Glomerular visceral epithelial cell (primary cell): ENCODE results near the gene NF2.
A peak's percentile ranks its signal among the peaks of the same experiment; 100 is the strongest.

ENCODE experiments used
- DNase-seq: peaks from one replicate; pipeline ENCODE4 v3.0.0-alpha.2; 2016; ENCODE audit errors: extremely low spot score

Gene NF2

GRCh38 chr22:29701155-29701999 is 97.9 kb downstream of the NF2 start:
- DNase-seq: peak; percentile 61

- peak; percentile 18 for DNase-seq
Observed at GRCh38 chr22:29702000-29702930, 98.8 kb downstream of the NF2 start.

DNA sequence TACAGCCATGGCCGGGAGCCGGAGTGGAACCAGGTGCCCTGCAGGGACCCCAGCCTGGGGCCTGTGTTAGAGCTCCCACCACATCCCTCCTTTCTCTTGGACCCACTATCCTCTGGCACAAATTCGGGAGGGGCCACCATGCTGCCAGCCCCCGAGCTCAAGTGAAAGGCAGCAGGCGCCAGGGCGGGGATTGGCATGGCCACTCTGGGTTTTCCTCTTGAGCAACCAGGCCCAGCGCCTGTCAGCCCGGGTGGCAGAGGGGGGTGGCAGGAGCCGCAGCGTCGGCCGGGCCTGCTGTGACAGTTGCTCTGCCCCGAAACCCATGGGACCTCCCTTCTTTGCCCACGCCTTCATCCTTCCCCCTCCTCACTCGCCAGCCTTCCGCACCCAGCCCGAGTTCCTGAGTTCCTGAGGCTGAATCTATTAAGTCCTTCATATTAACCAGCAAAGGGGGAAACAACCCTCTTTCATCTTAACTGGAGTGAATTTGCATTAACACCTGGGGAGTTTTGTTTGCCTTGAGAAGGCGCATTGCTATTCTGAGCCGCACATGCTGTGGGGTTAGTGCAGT is 99.6 kb downstream of the NF2 start:
- DNase-seq: no peak

- no peak for DNase-seq
Observed at GRCh38 chr22:29703569-29704195, 100.2 kb downstream of the NF2 start.

GRCh38 chr22:29704528-29705285 is 101.3 kb downstream of the NF2 start:
- peak; percentile 46 for DNase-seq

DNA sequence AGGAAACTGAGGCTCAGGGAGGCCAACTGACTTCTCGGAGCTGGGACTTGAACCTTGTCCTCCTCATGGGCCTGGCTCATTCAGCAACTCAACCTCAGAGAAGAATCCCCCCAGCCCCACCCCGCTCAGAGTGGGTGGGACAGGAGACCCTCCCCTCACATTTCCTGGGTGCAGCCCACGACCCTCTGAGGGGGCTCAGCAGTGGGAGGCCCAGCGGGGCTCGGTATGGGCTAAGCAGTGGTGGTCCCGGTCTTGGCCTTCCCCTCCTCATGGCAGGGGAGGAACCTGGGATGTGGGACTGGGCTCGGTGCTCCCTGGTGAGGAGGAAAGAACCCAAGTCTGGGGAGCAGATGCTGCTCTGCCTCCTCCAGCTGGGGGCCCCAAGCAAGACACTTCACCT is 102.2 kb downstream of the NF2 start:
- DNase-seq: no peak

GRCh38 chr22:29706486-29706885 is 103.1 kb downstream of the NF2 start:
- DNase-seq: no peak

GRCh38 chr22:29707010-29707409 is 103.6 kb downstream of the NF2 start:
- DNase-seq: no peak

- no peak for DNase-seq
Observed at GRCh38 chr22:29707471-29707870, 104.0 kb downstream of the NF2 start.

DNA sequence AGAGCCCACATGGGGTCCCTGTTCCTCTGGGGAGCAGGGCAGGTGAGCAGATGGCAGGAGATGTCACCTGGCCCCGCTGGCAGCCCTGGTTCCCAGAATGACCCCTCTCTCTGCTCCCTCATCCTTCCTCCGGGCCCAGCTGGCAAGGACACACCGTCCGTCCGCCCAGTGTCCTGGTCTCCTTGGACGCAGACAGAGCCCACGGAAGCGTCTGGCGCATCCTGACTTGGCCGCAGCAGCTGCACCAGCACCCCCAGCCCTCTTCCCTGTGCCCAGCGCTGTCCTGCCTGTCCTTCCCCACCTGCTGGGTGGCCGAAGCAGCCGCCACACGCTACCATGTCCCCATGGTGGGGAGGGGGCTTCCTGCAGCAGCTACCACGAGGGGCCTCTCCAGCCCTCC is 106.8 kb downstream of the NF2 start:
- no peak for DNase-seq

DNA sequence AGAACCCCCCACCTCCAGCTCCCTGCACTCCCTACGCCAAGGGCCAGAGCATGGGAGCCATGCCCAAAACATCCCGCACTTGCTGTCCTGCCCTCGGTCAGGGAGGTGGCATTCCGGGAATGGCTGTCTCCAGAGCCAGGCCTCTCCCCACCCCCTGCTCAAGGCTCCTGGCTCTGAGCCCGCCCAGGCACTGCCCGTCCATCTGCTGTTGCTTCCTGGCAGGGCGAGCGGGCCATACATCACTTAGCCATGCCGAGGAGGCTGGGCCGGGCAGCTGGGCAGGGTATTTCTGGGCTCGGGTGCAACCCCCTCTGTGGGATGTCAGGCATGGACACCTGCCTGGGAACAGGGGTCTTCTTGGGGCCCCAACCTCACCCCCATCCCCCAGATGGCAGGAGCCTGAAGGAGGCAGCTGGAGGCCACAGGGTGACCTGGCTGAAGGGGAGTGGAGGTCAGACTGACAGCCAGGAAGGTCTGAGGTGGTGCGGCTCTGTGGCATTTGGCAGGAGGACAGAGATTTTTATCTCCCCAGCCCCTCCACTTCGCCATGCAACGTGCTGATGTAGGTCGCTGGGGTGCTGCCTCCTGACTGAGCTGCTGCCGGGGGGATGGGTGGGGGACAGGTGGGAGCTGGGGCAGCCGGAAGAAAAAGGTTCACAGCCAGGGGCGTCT is 107.6 kb downstream of the NF2 start:
- DNase-seq: no peak

DNA sequence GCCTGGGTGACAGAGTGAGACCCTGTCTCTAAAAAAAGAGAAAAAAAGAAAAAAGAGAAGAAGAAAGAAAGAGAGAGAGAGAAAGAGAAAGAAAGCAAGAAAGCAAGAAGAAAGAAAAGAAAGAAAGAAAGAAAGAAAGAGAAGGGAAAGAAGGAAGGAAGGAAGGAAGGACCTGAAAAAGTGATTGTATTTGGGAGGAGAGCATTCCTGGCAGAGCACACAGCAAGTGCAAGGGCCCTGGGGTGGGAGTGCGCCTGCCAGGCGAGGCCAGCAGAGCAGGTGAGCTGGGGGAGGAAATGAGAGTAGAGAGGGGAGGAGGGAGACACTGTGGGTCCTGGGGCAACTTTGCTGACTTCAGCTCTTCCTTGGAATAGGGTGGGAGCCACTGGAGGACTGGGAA is 108.7 kb downstream of the NF2 start:
- no peak for DNase-seq

GRCh38 chr22:29713156-29713727 is 109.8 kb downstream of the NF2 start:
- no peak for DNase-seq

- no peak for DNase-seq
Observed at GRCh38 chr22:29715240-29715639, 111.8 kb downstream of the NF2 start.

GRCh38 chr22:29715705-29716104 is 112.3 kb downstream of the NF2 start:
- DNase-seq: no peak

DNA sequence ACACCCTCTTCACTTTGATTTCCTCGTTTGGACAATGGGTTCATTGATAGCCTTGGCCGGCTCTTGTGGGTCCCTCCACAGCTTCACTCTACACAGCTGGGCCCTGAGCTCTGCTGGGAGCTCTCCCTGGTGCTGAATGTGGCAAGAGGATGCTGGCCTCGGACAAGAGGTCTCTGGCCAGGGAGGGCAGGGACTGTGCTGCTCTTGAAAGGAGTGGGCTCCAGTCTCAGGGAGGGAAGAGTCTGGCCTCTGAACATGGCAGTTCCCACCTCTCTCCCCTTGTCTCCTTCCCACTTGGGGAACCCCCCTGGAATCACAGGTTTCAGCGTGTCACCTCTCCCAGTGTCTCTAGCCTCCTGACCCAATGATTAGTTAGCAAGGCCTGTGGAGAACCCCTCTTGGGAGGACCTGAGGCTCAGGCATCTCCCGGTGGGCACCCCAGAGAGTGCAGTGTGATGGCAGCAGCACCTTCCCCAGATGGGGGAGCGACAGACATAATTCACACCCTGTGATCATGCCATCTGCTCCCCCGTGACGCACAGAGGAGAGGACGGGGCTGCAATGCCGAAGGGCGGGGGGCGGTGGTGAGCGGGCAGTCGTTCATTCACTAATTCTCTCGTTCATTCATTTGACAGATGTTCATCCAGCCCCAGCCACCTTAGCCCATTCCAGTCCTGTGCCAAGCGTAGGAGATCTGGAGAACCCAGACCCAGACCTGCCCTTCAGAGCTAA is 113.5 kb downstream of the NF2 start:
- DNase-seq: peak; percentile 65

DNA sequence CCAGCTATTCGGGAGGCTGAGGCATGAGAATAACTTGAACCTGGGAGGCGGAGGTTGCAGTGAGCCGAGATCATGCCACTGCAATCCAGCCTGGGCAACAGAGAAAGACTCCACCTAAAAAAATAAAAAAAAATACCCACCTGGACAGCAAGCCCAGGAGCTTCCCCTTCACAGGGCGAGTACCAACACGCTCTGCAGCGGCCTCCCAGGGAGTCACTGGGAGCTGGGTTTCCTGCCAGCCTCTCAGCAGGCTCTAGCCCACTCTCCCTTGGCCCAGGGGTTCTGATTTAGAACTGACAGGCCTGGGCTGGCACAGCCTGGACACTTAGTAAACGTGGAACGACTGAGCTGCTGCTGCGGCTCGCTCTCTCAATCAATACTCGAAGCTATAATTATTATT is 114.4 kb downstream of the NF2 start:
- no peak for DNase-seq

DNA sequence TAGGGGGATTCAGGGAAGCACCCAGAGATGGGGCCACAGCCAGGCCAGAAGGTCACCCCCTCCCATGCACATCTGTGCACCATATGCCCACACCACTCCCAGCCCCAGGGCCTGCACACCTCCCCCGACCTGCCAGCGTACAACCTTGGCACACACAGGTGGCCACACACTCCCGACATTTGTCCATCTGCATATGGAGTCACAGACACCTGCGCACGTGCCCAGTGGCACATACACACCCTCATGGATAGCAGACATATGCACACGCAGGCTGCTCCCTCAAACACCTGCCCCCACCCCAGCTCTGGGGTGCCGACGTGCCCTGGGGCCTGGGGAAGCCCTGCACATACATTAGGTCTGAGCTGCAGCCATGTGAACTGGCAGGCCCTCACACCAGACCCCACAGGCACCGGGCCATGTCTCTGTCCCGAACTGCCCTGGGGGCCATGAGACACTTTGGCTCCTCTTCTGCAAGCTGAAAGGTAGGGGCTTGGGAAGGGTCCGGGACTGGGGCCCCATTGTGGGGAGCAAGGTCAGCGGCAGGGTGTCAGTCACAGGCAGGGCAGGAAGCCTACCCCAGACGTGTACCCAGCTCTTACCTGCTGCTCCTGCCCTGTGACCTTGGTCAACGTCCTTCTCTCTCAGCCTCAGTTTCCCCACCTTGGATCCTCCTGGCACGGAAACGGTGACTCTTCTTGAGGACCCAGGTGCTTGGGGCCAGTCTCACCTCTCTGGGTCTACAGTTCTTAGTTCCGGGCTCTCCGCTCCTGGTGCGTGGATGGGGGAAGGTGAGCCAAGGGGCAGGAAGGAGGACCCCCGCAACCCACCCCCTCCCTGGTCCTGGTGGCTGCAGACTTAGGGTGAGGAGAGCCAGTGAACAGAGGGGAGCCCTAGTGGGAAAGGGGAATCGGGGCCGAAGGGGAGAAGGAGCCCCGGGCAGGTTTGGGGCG is 115.8 kb downstream of the NF2 start:
- no peak for DNase-seq
